Cerebellar nuclear complex (tissue), 1 donor: ENCODE data around the gene CRTAC1.

Experiments used
- DNase-seq, 2 experiments: peaks; one replicate each; lab custom pipeline; 2025; lab: John Stamatoyannopoulos, UW

CRTAC1 gene

GRCh38 chr10:98029149-98030092, 1.0 kb downstream of the CRTAC1 start:
- DNase-seq = no peak

- DNase-seq = peak in 1 of 2 experiments; percentile 13
Measured at GRCh38 chr10:98028168-98028770, 2.2 kb downstream of the CRTAC1 start.

- DNase-seq = no peak
Measured at GRCh38 chr10:98023024-98023423, 7.4 kb downstream of the CRTAC1 start.

GRCh38 chr10:98020784-98021183, 9.6 kb downstream of the CRTAC1 start:
- no peak for DNase-seq

- DNase-seq = no peak
Measured at GRCh38 chr10:98020254-98020653, 10.2 kb downstream of the CRTAC1 start.

- no peak for DNase-seq
Measured at GRCh38 chr10:98019784-98020183, 10.6 kb downstream of the CRTAC1 start.

GRCh38 chr10:98016772-98017475, 13.5 kb downstream of the CRTAC1 start:
- DNase-seq = no peak

GRCh38 chr10:98013776-98014175, 16.6 kb downstream of the CRTAC1 start:
- no peak for DNase-seq

GRCh38 chr10:98013122-98013521, 17.3 kb downstream of the CRTAC1 start:
- no peak for DNase-seq

- no peak for DNase-seq
Measured at GRCh38 chr10:98012644-98013043, 17.8 kb downstream of the CRTAC1 start.

- DNase-seq = no peak
Measured at GRCh38 chr10:98010939-98011685, 19.3 kb downstream of the CRTAC1 start.

- DNase-seq = no peak
Measured at GRCh38 chr10:98006266-98006665, 24.2 kb downstream of the CRTAC1 start.

- DNase-seq = no peak
Measured at GRCh38 chr10:98001736-98002135, 28.7 kb downstream of the CRTAC1 start.

GRCh38 chr10:98000346-98000745, 30.1 kb downstream of the CRTAC1 start:
- no peak for DNase-seq

- DNase-seq = no peak
Measured at GRCh38 chr10:97999923-98000248, 30.5 kb downstream of the CRTAC1 start.

- no peak for DNase-seq
Measured at GRCh38 chr10:97999066-97999922, 31.1 kb downstream of the CRTAC1 start.

- DNase-seq = no peak
Measured at GRCh38 chr10:97991871-97992270, 38.5 kb downstream of the CRTAC1 start.

- no peak for DNase-seq
Measured at GRCh38 chr10:97981816-97982215, 48.6 kb downstream of the CRTAC1 start.

- DNase-seq = no peak
Measured at GRCh38 chr10:97977673-97978072, 52.7 kb downstream of the CRTAC1 start.

GRCh38 chr10:97975598-97975997, 54.8 kb downstream of the CRTAC1 start:
- no peak for DNase-seq
